NB4 (cell line): Measurements from ENCODE around the gene DGKB.

ENCODE experiments used
- DNase-seq: peaks from one replicate; pipeline ENCODE4 v3.0.0; 2010; ENCODE audit warnings: low read depth
- H3K4me3 ChIP-seq: one replicate; pipeline ENCODE4 v1.5.1; 2011; ENCODE audit warnings: mild to moderate bottlenecking, low read depth, low read length, moderate library complexity
- CTCF ChIP-seq: IDR thresholded peaks from one replicate; pipeline ENCODE4 v1.5.1; 2012; ENCODE audit warnings: low read depth, low read length
- MAX ChIP-seq: IDR thresholded peaks from 2 replicates; pipeline ENCODE4 v1.6.1; 2011; ENCODE audit warnings: low read depth, low read length
- MYC ChIP-seq: IDR thresholded peaks from 2 replicates; pipeline ENCODE4 v1.6.1; 2011; ENCODE audit warnings: low read depth, low read length
- POLR2A ChIP-seq: IDR thresholded peaks from 2 replicates; pipeline ENCODE4 v1.6.1; 2011; ENCODE audit warnings: mild to moderate bottlenecking; ENCODE audit not compliant: insufficient read length; ENCODE audit errors: extremely low read depth

DGKB gene

GRCh38 chr7:14196555-14196954 is 706.0 kb downstream of the DGKB start:
- H3K4me3 ChIP-seq: no peak overlapping the region
- no peak for DNase-seq
- TF ChIP-seq MYC (no peak), POLR2A (no peak), CTCF (no peak)

GRCh38 chr7:14195871-14196270 is 706.7 kb downstream of the DGKB start:
- DNase-seq: no peak
- H3K4me3 ChIP-seq: no peak overlapping the region
- no peak for TF ChIP-seq CTCF
- TF ChIP-seq POLR2A: no peak
- TF ChIP-seq MAX: no peak
- no peak for TF ChIP-seq MYC

- DNase-seq: no peak
- TF ChIP-seq POLR2A: no peak
- no peak for TF ChIP-seq CTCF
- TF ChIP-seq MYC: no peak
- TF ChIP-seq MAX: no peak
- H3K4me3 ChIP-seq: no peak overlapping the region
Measured at GRCh38 chr7:14195079-14195478, 707.5 kb downstream of the DGKB start.

GRCh38 chr7:14191686-14192098 is 710.9 kb downstream of the DGKB start:
- DNase-seq: no peak

GRCh38 chr7:14184292-14184864 is 718.2 kb downstream of the DGKB start:
- H3K4me3 ChIP-seq: no peak overlapping the region
- DNase-seq: no peak
- TF ChIP-seq MYC (no peak), POLR2A (no peak), MAX (no peak), CTCF (no peak)

More at GRCh38 chr7:14191686-14192098, 710.9 kb downstream of the DGKB start:
- TF ChIP-seq MYC (no peak), CTCF (no peak), POLR2A (no peak)
- no peak overlapping the region for H3K4me3 ChIP-seq

- H3K4me3 ChIP-seq: no peak overlapping the region
- no peak for DNase-seq
- TF ChIP-seq MAX: no peak
Measured at GRCh38 chr7:14179781-14180180, 722.8 kb downstream of the DGKB start.
